PC-3 (cell line): ENCODE results near the gene PCED1B. TPM values are rescaled to one million over a fixed set of nuclear protein-coding genes. Genes with fewer than 3 reads are reported as not detected.
A peak's percentile ranks its signal among the peaks of the same experiment; 100 is the strongest.

Source experiments
- ATAC-seq: fragments of 200-7000 bp; cut with Tn5 transposase; 2 replicates; pipeline ENCODE4 v1.9.1; 2020; ENCODE audit warnings: mild to moderate bottlenecking, moderate library complexity
- BruUV-seq: library from RNA; stranded (reverse); fragments of 400-500 nt; replicated peaks from 2 replicates; lab custom pipeline; 2021; lab: Mats Ljungman, UMichigan
- CTCF ChIA-PET: fragments of 300-600 bp; sonication (Branson Sonifier 250); formaldehyde crosslinking; loops from one replicate; lab custom pipeline; 2022; ENCODE audit warnings: antibody characterized with exemption; lab: Charles Lee
- POLR2A ChIA-PET: fragments of 300-600 bp; sonication (Branson Sonifier 250); formaldehyde crosslinking; loops from one replicate; lab custom pipeline; 2022; ENCODE audit warnings: antibody characterized with exemption; ENCODE audit not compliant: unreplicated experiment; lab: Charles Lee
- DNase-seq: peaks from one replicate; pipeline ENCODE4 v3.0.0-alpha.2; 2015
- H2AFZ ChIP-seq: fragments of 300-600 bp; sonication (generic); 2 replicates; pipeline ENCODE4 v1.6.0; 2016; ENCODE audit warnings: antibody characterized with exemption, low read length
- H3F3A ChIP-seq: fragments of 300-600 bp; sonication (generic); one replicate; pipeline ENCODE4 v1.6.0; 2017; ENCODE audit warnings: antibody characterized with exemption, low read length, control low read depth, mild to moderate bottlenecking; ENCODE audit not compliant: unreplicated experiment
- H3K27ac ChIP-seq: fragments of 300-600 bp; sonication (generic); 2 replicates; pipeline ENCODE4 v1.5.1; 2016; ENCODE audit warnings: mild to moderate bottlenecking, low read length
- H3K27me3 ChIP-seq: fragments of 300-600 bp; sonication (generic); 2 replicates; pipeline ENCODE4 v1.6.1; 2016; ENCODE audit warnings: low read length, mixed read lengths
- H3K36me3 ChIP-seq: fragments of 300-600 bp; sonication (generic); 2 replicates; pipeline ENCODE4 v1.6.1; 2016; ENCODE audit warnings: low read depth, mixed run types, low read length, mixed read lengths
- H3K4me1 ChIP-seq: fragments of 300-600 bp; sonication (generic); 2 replicates; pipeline ENCODE4 v1.5.1; 2016; ENCODE audit warnings: low read length; ENCODE audit not compliant: insufficient read depth
- H3K4me2 ChIP-seq: fragments of 300-600 bp; sonication (generic); 2 replicates; pipeline ENCODE4 v1.6.0; 2016; ENCODE audit warnings: low read length
- H3K4me3 ChIP-seq: fragments of 300-600 bp; sonication (generic); 2 replicates; pipeline ENCODE4 v1.5.1; 2016; ENCODE audit warnings: mild to moderate bottlenecking, low read length, mixed read lengths
- H3K79me2 ChIP-seq: fragments of 300-600 bp; sonication (generic); 2 replicates; pipeline ENCODE4 v1.6.1; 2017; ENCODE audit warnings: low read length, mixed read lengths
- H3K9ac ChIP-seq: fragments of 300-600 bp; sonication (generic); 2 replicates; pipeline ENCODE4 v1.6.0; 2016; ENCODE audit warnings: mild to moderate bottlenecking, low read length
- H3K9me2 ChIP-seq: fragments of 300-600 bp; sonication (generic); replicated peaks from 2 replicates; pipeline ENCODE4 v1.6.1; 2016; ENCODE audit warnings: mixed run types, low read length, mixed read lengths
- H3K9me3 ChIP-seq: fragments of 300-600 bp; sonication (generic); 2 replicates; pipeline ENCODE4 v1.6.1; 2016; ENCODE audit warnings: low read length, mixed read lengths
- H4K20me1 ChIP-seq: fragments of 300-600 bp; sonication (generic); 2 replicates; pipeline ENCODE4 v1.6.1; 2016; ENCODE audit warnings: low read length, mixed read lengths
- EZH2 ChIP-seq: fragments of 300-600 bp; sonication (generic); IDR thresholded peaks from one replicate; pipeline ENCODE4 v1.6.1; 2017; ENCODE audit warnings: antibody characterized with exemption, mild to moderate bottlenecking, low read length; ENCODE audit not compliant: unreplicated experiment
- EZH2phosphoT487 ChIP-seq: fragments of 300-600 bp; sonication (generic); IDR thresholded peaks from 2 replicates; pipeline ENCODE4 v1.6.1; 2018; ENCODE audit warnings: mild to moderate bottlenecking, antibody characterized with exemption, low read length, borderline replicate concordance
- intact Hi-C: fragments of 100-400 bp; cut with micrococcal nuclease; formaldehyde crosslinking; loops from 2 replicates; pipeline ENCODE4 v1.9.0; 2023
- total RNA-seq: library from RNA; depleted of rRNA; stranded (reverse); fragments of >200 nt; gene quantifications from 2 replicates; pipeline ENCODE4 v1.2.3, GENCODE V29; 2014
- TF ChIP-seq, protein P1 (sequence below): fragments of 300-600 bp; sonication (generic); conservative IDR thresholded peaks from 2 replicates; pipeline ENCODE4 v1.5.1; 2017; ENCODE audit warnings: antibody characterized with exemption, low read depth, mild to moderate bottlenecking, low read length

PCED1B gene
- total RNA-seq, 1 experiment from 2014 or later: 1.0 TPM

DNA sequence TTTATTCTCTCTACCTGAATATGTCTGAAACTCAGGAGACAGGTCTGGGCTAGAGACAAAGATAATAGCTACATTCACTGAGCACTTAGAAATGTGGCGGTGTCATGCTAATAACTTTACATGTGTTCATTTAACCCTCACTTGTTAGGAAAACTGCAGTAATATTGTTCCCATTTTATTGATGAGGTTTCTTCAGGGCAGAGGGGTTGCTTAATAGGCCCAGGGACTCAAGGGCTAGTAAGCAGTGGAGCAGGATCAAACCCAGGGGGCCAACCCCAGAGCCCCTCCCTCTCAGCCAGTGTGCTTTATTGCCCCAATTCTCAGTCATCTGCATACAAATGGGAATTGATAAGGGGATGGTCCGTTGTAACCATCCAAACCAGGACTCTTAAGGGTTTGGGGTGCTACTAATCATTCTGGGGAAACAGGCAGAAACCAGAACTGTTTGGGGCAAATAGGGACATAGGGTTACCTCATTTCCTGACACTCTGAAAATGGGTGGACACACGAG lies 143.2 kb downstream of the PCED1B start:
- Histone ChIP-seq H3K27me3 (no peaks in the 10 kb centered on the region), H3K4me3 (no peak overlapping the region), H3K79me2 (no peaks in the 10 kb centered on the region), H3K9ac (no peak overlapping the region), H3K36me3 (no peaks in the 10 kb centered on the region), H3F3A (no peaks in the 10 kb centered on the region), H3K9me2 (no peaks in the 10 kb centered on the region), H2AFZ (no peak overlapping the region), H3K27ac (no peak overlapping the region), H3K4me1 (peaks cover 53% of the 10 kb centered on the region), H3K9me3 (no peaks in the 10 kb centered on the region), H3K4me2 (no peak overlapping the region), H4K20me1 (no peaks in the 10 kb centered on the region)
- no peak for DNase-seq
- no TSS peak for BruUV-seq
- CTCF ChIA-PET: no interaction called here
- TF ChIP-seq, protein P1, sequence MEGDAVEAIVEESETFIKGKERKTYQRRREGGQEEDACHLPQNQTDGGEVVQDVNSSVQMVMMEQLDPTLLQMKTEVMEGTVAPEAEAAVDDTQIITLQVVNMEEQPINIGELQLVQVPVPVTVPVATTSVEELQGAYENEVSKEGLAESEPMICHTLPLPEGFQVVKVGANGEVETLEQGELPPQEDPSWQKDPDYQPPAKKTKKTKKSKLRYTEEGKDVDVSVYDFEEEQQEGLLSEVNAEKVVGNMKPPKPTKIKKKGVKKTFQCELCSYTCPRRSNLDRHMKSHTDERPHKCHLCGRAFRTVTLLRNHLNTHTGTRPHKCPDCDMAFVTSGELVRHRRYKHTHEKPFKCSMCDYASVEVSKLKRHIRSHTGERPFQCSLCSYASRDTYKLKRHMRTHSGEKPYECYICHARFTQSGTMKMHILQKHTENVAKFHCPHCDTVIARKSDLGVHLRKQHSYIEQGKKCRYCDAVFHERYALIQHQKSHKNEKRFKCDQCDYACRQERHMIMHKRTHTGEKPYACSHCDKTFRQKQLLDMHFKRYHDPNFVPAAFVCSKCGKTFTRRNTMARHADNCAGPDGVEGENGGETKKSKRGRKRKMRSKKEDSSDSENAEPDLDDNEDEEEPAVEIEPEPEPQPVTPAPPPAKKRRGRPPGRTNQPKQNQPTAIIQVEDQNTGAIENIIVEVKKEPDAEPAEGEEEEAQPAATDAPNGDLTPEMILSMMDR: no peak
- no peak for TF ChIP-seq EZH2phosphoT487
- no peak for TF ChIP-seq EZH2
- intact Hi-C loops: no loop called here
- POLR2A ChIA-PET: no interaction called here
- ATAC-seq: no peak

DNA sequence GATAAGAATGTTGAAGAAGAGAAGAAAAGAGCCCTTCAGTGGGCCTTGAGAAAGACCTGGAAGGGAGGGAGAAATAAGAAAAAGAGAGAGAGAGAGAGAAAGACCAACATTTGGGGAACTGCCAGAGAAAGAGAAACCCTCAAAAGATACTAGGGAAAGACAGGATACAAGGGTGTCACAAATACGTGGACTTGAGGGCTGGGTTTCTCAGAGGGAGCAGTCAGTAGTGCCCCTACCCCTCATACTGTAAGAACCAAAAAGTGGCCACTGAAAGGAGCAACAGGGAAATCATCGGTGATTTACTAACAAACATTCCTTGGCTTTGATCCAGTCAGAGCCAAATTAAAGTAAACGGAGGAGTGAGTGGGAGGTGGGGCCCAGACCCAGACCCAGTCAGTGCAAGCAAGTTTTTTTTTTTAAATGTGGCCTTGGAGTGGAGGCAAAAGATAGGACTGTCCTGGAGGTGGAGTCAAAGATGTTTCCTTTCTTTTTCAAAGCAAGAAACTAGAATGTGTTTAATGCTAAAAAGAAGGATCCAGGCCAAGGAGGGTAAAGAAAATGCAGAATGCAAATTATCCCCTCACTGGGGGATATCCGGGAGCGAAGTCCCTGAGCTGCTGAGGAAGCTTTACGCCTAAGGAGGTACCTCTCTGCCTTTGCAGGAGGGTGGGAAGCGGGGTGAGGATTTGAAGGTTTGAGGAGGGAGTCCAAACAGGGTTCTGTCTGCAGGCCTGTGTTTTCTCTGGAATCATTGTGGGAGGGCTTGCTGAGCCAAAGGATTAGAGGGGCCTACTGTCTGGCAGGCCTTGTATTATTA lies 143.8 kb downstream of the PCED1B start:
- Histone ChIP-seq H3K4me1 (peaks cover 51% of the 10 kb centered on the region), H3K9me3 (no peaks in the 10 kb centered on the region), H3K9ac (no peak overlapping the region), H3K36me3 (no peaks in the 10 kb centered on the region), H3K9me2 (no peaks in the 10 kb centered on the region), H4K20me1 (no peaks in the 10 kb centered on the region), H2AFZ (peak overlapping the region; percentile 16), H3K4me2 (peak overlapping the region; percentile 16), H3K27ac (no peak overlapping the region), H3K4me3 (no peak overlapping the region), H3K27me3 (no peaks in the 10 kb centered on the region), H3F3A (no peaks in the 10 kb centered on the region), H3K79me2 (no peaks in the 10 kb centered on the region)
- intact Hi-C loops: no loop called here
- no peak for TF ChIP-seq EZH2
- TF ChIP-seq EZH2phosphoT487: no peak
- TF ChIP-seq, protein P1: no peak
- ChIA-PET CTCF (no interaction called here), POLR2A (no interaction called here)
- BruUV-seq: no TSS peak
- ATAC-seq: no peak
- DNase-seq: no peak

DNA sequence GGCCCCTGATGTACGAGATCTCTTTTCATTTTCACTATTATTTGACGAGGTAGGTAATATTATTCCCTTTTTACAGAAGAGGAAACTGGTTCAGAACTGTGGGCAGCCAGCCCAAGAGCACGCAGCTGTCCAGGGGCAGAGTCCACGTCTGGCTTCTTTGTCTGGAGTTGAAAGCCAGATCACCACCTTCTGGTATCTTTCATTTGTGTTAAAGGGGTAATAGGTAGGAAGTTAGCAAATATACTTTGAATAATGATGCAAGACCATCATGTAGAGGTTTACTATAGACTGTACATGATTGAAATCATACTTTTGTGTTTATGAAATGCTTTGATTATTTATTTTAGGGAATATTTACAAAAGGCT lies 144.4 kb downstream of the PCED1B start:
- H3K4me2 ChIP-seq: no peak overlapping the region
- intact Hi-C loops: no loop called here
- ATAC-seq (no peak), DNase-seq (no peak)
- TF ChIP-seq EZH2phosphoT487: no peak
- TF ChIP-seq, protein P1: no peak
- no peak for TF ChIP-seq EZH2
- H3F3A ChIP-seq: no peaks in the 10 kb centered on the region
- H3K4me3 ChIP-seq: no peak overlapping the region
- no TSS peak for BruUV-seq
- ChIA-PET POLR2A (no interaction called here), CTCF (no interaction called here)
- no peaks in the 10 kb centered on the region for H3K9me3 ChIP-seq
- no peaks in the 10 kb centered on the region for H3K36me3 ChIP-seq
- H3K9ac ChIP-seq: no peak overlapping the region
- H3K27ac ChIP-seq: no peak overlapping the region
- H3K4me1 ChIP-seq: peaks cover 45% of the 10 kb centered on the region
- no peaks in the 10 kb centered on the region for H3K27me3 ChIP-seq
- H3K9me2 ChIP-seq: no peaks in the 10 kb centered on the region
- no peaks in the 10 kb centered on the region for H4K20me1 ChIP-seq
- peak overlapping the region; percentile 16 for H2AFZ ChIP-seq
- H3K79me2 ChIP-seq: no peaks in the 10 kb centered on the region
